ENCODE measurements around the gene FTO.

DNA sequence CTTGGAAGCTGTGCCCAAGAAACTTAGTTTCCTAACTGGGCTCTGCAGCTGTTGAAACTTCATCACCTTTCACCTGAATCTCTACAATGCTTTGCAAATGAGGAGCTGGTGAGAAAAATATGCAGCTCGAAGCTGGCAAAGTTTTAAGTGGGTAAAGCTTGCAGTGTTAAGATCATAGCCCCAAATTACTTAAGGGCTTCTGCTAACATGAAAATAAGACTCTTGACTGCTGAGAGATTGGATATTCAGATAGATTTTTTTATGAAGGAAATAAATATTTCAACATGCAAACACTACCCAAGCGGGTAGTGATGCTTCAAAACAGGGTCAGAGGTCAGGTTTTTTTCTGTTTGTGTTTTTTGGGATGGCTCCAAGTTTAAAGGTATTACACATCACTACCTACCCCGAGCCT, 278.7 kb downstream of the FTO start:
- no peak for TF ChIP-seq CTCF (IDR thresholded peaks at IDR 0.05)
- TF ChIP-seq ZFX (IDR thresholded peaks at IDR 0.05; ENCODE audit: borderline replicate concordance): no peak
